ENCODE results near the gene FXR1.

FXR1 gene

DNA sequence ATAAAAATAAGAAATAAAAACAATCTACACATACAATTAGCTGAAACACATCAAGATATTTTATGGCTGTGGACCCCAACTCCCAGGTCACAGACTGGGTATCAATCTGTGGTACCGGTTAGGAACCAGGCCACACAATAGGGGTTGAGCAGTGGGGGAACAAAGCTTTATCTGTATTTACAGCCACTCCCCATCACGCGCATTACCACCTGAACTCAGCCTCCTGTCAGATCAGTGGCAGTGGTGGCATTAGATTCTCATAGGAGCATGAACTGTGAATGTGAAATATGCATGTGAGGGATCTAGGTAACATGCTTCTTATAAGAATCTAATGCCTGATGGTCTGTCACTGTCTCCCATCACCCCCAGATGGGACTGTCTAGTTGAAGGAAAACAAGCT is 94.8 kb downstream of the FXR1 start:
- no peak for DNase-seq (ENCODE audit: low spot score)

GRCh38 chr3:181008796-181009195 is 96.3 kb downstream of the FXR1 start:
- no peak for DNase-seq (ENCODE audit: low spot score)

DNA sequence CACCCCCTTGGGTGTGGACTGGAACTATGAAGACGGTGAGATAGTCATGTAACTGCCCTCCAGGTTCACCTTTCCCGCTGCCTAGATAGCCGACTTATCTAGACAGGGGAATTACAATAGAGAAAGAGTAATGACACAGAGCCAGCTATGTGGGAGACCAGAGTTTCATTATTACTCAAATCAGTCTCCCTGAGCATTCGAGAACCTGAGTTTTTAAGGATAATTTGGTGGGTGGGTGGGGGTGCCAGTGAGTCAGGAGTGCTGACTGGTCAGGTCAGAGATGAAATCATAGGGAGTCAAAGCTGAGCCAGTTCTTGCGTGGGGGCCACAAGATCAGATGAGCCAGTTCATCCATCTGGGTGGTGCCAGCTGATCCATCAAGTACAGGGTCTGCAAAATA is 96.8 kb downstream of the FXR1 start:
- DNase-seq (ENCODE audit: low spot score): peak; percentile 27

DNA sequence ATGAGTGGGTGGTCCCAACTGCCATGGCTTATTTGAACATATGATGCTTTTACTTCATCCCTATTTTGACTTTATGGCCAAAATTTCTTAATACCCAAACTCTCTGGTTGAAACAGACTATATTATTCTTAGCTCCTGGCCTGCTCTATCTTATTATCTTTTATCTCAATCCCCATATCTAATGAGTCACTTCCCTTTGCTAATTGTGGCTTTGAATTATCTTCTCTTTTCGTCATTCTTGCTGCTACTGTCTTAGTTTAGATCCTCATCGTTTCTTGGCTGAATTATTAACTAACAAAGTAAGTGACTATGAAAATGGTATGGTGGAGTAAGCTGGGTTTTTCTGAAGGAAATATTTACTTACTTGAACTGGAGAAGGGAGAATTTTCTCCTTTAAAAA is 105.2 kb downstream of the FXR1 start:
- DNase-seq (ENCODE audit: low spot score): no peak

DNA sequence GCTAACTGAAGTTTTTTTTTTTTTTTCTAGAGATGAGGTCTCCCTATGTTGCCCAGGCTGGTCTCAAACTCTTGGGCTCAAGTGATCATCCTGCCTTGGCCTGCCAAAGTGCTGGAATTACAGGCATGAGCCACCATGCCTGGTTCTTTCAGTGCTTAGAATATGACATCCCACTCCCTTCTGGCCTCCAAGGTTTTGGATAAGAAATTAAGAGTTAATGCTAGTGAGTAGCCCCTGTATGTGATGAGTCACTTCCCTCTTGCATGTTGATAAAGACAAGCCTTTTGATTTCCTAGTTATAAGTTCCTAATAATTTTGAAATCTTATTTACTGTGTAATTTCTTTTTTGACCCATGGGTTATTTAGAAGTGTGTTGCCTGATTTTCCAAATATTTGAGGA is 112.7 kb downstream of the FXR1 start:
- DNase-seq (ENCODE audit: low spot score): no peak

DNA sequence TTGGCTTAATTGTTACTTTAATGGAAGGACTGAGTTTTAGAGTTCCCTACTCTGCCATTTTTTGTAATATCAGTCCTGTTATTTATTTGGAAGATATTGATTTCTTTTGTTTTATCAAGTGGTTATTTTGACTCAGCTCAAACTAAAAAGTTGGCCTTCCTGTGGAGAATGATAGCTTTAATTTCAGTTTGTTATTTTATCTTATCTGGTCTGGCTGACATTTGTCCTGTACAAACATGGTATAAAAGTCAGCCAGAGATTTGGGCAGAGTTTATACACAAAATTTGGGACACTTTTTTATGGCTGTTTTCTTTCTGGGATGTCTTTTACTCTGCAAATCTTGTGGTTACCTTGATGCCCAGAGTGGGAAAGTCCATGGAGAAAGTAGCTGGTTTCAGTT is 118.5 kb downstream of the FXR1 start:
- no peak for DNase-seq (ENCODE audit: low spot score)

Data from activated CD4-positive, alpha-beta T cell treated with anti-CD3 and anti-CD28 coated beads, Interleukin-2, Interleukin-4, amounts not matched to agents 100 ng/mL and 50 ng/mL, durations not matched to agents 16 hours and 8 hours (primary cell).